ENCODE data around the gene SKAP1. TPM values are rescaled to one million over a fixed set of nuclear protein-coding genes. Genes with fewer than 3 reads are reported as not detected.

Gene SKAP1
- total RNA-seq, 1 experiment from 2014 or later: 0.31 TPM

- Histone ChIP-seq H3K4me1 (replicated peaks; ENCODE audit: insufficient read depth) (no peaks in the 10 kb centered on the region), H3K27me3 (ENCODE audit: insufficient read depth, low read depth) (no peaks in the 10 kb centered on the region), H2AFZ (no peak overlapping the region), H4K20me1 (ENCODE audit: insufficient read depth) (no peaks in the 10 kb centered on the region), H3K9me2 (ENCODE audit: insufficient read depth) (no peaks in the 10 kb centered on the region), H3K36me3 (ENCODE audit: low read depth) (no peaks in the 10 kb centered on the region), H3K27ac (no peak overlapping the region), H3K4me2 (no peak overlapping the region), H3K79me2 (ENCODE audit: low read depth) (no peaks in the 10 kb centered on the region), H3K9me3 (ENCODE audit: insufficient read depth, low read depth) (no peaks in the 10 kb centered on the region), H3K4me3 (no peak overlapping the region), H3F3A (ENCODE audit: insufficient read depth, low read depth) (no peaks in the 10 kb centered on the region)
- no peak for DNase-seq
- ChIA-PET POLR2A (ENCODE audit: unreplicated experiment) (interaction anchor here (0.6 kb wide), 1 partner anchor 14 kb away, joined by 12 read pairs; no protein-coding TSS in a partner anchor), CTCF (interaction anchor here (0.7 to 1.2 kb wide), 2 partner anchors 103 to 161 kb away, joined by 4 to 5 read pairs; no protein-coding TSS in a partner anchor)
- TF ChIP-seq EZH2 (IDR thresholded peaks at IDR 0.05; ENCODE audit: low read depth) (no peak), CTCF (conservative IDR thresholded peaks at IDR 0.05) (no peak)
- intact Hi-C loops (cut with micrococcal nuclease; ENCODE audit: unreplicated experiment): loop anchor here (10.0 kb wide), 1 partner anchor 716 kb away; no protein-coding TSS in a partner anchor
- no TSS peak for BruUV-seq (replicated peaks)
Observed at GRCh38 chr17:48159232-48159631, 270.8 kb downstream of the SKAP1 start.

- Histone ChIP-seq H3K4me2 (no peak overlapping the region), H3K4me1 (replicated peaks; ENCODE audit: insufficient read depth) (no peaks in the 10 kb centered on the region; the same call in 1 of the 2 replicates), H3K4me3 (no peak overlapping the region), H4K20me1 (ENCODE audit: insufficient read depth) (no peaks in the 10 kb centered on the region), H3K9me3 (ENCODE audit: insufficient read depth, low read depth) (no peaks in the 10 kb centered on the region), H3K79me2 (ENCODE audit: low read depth) (no peaks in the 10 kb centered on the region), H2AFZ (no peak overlapping the region; the same call in 1 of the 2 replicates), H3K27ac (no peak overlapping the region), H3F3A (ENCODE audit: insufficient read depth, low read depth) (no peaks in the 10 kb centered on the region), H3K36me3 (ENCODE audit: low read depth) (no peaks in the 10 kb centered on the region), H3K27me3 (ENCODE audit: insufficient read depth, low read depth) (peaks cover 11% of the 10 kb centered on the region; the same call in 1 of the 2 replicates), H3K9me2 (ENCODE audit: insufficient read depth) (no peaks in the 10 kb centered on the region)
- CTCF ChIA-PET: no interaction called here
- intact Hi-C loops (cut with micrococcal nuclease; ENCODE audit: unreplicated experiment): loop anchor here (10.0 kb wide), 1 partner anchor 719 kb away; no protein-coding TSS in a partner anchor
- TF ChIP-seq EZH2 (IDR thresholded peaks at IDR 0.05; ENCODE audit: low read depth) (no peak), CTCF (conservative IDR thresholded peaks at IDR 0.05) (no peak)
- DNase-seq: no peak
- no TSS peak for BruUV-seq (replicated peaks)
- POLR2A ChIA-PET (ENCODE audit: unreplicated experiment): no interaction called here
Observed at GRCh38 chr17:48155889-48156611, 274.0 kb downstream of the SKAP1 start.

- Histone ChIP-seq H4K20me1 (ENCODE audit: insufficient read depth) (no peaks in the 10 kb centered on the region), H3K9me2 (ENCODE audit: insufficient read depth) (no peaks in the 10 kb centered on the region), H3K4me3 (no peak overlapping the region), H3F3A (ENCODE audit: insufficient read depth, low read depth) (no peaks in the 10 kb centered on the region), H3K27ac (no peak overlapping the region), H3K4me2 (peak overlapping the region; percentile 37), H3K9me3 (ENCODE audit: insufficient read depth, low read depth) (no peaks in the 10 kb centered on the region), H3K79me2 (ENCODE audit: low read depth) (no peaks in the 10 kb centered on the region), H3K36me3 (ENCODE audit: low read depth) (no peaks in the 10 kb centered on the region), H2AFZ (no peak overlapping the region), H3K27me3 (ENCODE audit: insufficient read depth, low read depth) (peaks cover 33% of the 10 kb centered on the region; the same call in 1 of the 2 replicates), H3K4me1 (replicated peaks; ENCODE audit: insufficient read depth) (no peaks in the 10 kb centered on the region; the same call in 1 of the 2 replicates)
- BruUV-seq (replicated peaks): no TSS peak
- intact Hi-C loops (cut with micrococcal nuclease; ENCODE audit: unreplicated experiment): loop anchor here (5.0 to 10.0 kb wide), 2 partner anchors 463 to 721 kb away; partner anchors contain the start of gene HOXB8
- POLR2A ChIA-PET (ENCODE audit: unreplicated experiment): no interaction called here
- peak; percentile 27 to 64 for DNase-seq
- TF ChIP-seq CTCF (conservative IDR thresholded peaks at IDR 0.05) (peak; percentile 80), EZH2 (IDR thresholded peaks at IDR 0.05; ENCODE audit: low read depth) (no peak)
- CTCF ChIA-PET: interaction anchor here (0.5 kb wide), 1 partner anchor 27 kb away, joined by 3 read pairs; no protein-coding TSS in a partner anchor
Observed at GRCh38 chr17:48153691-48154358, 276.2 kb downstream of the SKAP1 start.
